ENCODE results near the gene XPO5. TPM values are rescaled to one million over a fixed set of nuclear protein-coding genes. Genes with fewer than 3 reads are reported as not detected.

XPO5 gene
- total RNA-seq, 1 donor from 2014 or later, result 20.3 TPM

DNA sequence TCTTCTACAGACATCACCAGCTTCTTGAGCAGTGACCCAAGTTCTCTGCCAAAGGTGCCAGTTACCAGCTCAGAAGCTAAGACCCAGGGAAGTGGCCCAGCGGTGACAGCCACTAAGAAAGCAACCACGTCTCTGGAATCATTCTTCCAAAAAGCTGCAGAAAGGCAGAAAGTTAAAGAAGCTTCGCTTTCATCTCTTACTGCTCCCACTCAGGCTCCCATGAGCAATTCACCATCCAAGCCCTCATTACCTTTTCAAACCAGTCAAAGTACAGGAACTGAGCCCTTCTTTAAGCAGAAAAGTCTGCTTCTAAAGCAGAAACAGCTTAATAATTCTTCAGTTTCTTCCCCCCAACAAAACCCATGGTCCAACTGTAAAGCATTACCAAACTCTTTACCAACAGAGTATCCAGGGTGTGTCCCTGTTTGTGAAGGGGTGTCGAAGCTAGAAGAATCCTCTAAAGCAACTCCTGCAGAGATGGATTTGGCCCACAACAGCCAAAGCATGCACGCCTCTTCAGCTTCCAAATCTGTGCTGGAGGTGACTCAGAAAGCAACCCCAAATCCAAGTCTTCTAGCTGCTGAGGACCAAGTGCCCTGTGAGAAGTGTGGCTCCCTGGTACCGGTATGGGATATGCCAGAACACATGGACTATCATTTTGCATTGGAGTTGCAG, 38.0 kb upstream of the XPO5 start:
- Histone ChIP-seq H3K4me1 (no peaks in the 10 kb centered on the region), H3K27ac (replicated peaks) (no peak overlapping the region), H3K4me3 (no peak overlapping the region), H3K36me3 (peaks cover 44% of the 10 kb centered on the region), H3K9me3 (replicated peaks) (no peaks in the 10 kb centered on the region), H3K27me3 (ENCODE audit: low read depth) (no peaks in the 10 kb centered on the region)
- DNase-seq, result no peak
- TF ChIP-seq, protein P1, sequence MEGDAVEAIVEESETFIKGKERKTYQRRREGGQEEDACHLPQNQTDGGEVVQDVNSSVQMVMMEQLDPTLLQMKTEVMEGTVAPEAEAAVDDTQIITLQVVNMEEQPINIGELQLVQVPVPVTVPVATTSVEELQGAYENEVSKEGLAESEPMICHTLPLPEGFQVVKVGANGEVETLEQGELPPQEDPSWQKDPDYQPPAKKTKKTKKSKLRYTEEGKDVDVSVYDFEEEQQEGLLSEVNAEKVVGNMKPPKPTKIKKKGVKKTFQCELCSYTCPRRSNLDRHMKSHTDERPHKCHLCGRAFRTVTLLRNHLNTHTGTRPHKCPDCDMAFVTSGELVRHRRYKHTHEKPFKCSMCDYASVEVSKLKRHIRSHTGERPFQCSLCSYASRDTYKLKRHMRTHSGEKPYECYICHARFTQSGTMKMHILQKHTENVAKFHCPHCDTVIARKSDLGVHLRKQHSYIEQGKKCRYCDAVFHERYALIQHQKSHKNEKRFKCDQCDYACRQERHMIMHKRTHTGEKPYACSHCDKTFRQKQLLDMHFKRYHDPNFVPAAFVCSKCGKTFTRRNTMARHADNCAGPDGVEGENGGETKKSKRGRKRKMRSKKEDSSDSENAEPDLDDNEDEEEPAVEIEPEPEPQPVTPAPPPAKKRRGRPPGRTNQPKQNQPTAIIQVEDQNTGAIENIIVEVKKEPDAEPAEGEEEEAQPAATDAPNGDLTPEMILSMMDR (IDR thresholded peaks at IDR 0.05; ENCODE audit: borderline replicate concordance), result no peak
- intact Hi-C loops (cut with micrococcal nuclease), result no loop called here

DNA sequence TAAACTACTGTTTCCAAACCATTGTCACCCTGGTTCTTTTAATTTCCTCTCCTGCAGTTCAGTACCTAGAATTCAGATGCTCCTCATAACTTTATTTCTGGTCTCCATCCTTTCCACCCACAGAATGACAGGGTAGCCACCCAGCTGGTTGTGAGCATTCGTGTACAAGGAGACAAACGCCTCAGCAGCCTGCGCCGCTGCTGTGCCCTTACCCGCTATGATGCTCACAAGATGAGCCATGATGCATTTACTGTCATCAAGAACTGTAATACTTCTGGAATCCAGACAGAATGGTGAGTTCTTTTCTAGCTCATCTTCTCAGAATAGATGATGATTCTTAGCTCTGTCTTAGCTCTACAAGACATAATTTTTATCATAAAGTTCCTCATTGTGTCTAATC, 34.6 kb upstream of the XPO5 start:
- DNase-seq, result no peak
- peaks cover 58% of the 10 kb centered on the region for H3K36me3 ChIP-seq
- intact Hi-C loops (cut with micrococcal nuclease), result no loop called here
- no peak overlapping the region for H3K27ac ChIP-seq (replicated peaks)
- H3K4me1 ChIP-seq, result peaks cover 7% of the 10 kb centered on the region
- TF ChIP-seq, protein P1 (IDR thresholded peaks at IDR 0.05; ENCODE audit: borderline replicate concordance), result no peak
- no peaks in the 10 kb centered on the region for H3K9me3 ChIP-seq (replicated peaks)
- H3K27me3 ChIP-seq (ENCODE audit: low read depth), result no peaks in the 10 kb centered on the region
- H3K4me3 ChIP-seq, result no peak overlapping the region

DNA sequence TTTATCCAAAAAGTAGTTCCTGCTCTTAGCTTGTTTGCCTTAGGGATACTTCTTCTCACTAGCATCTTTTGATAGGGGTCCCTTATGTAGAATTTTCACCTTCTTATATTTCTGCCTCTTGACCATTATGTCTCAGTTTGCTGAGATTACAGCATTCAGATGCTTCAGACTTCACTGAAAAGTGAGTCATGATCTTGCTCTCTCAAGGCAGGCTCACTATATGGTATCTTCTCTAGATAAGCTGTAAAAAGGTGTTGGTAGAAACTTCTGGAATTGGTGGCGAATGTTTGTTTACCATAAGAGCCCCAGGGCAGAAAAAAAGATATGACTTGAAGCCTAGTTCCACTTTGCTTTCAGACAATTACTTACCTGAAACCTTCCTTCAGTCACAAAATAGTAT, 33.6 kb upstream of the XPO5 start:
- TF ChIP-seq, protein P1 (IDR thresholded peaks at IDR 0.05; ENCODE audit: borderline replicate concordance), result no peak
- H3K4me3 ChIP-seq, result no peak overlapping the region
- peaks cover 65% of the 10 kb centered on the region for H3K36me3 ChIP-seq
- H3K9me3 ChIP-seq (replicated peaks), result no peaks in the 10 kb centered on the region
- peaks cover 7% of the 10 kb centered on the region for H3K4me1 ChIP-seq
- intact Hi-C loops (cut with micrococcal nuclease), result loop anchor here (10.0 kb wide), 1 partner anchor 465 kb away; no protein-coding TSS in a partner anchor
- DNase-seq, result no peak
- no peak overlapping the region for H3K27ac ChIP-seq (replicated peaks)
- no peaks in the 10 kb centered on the region for H3K27me3 ChIP-seq (ENCODE audit: low read depth)

DNA sequence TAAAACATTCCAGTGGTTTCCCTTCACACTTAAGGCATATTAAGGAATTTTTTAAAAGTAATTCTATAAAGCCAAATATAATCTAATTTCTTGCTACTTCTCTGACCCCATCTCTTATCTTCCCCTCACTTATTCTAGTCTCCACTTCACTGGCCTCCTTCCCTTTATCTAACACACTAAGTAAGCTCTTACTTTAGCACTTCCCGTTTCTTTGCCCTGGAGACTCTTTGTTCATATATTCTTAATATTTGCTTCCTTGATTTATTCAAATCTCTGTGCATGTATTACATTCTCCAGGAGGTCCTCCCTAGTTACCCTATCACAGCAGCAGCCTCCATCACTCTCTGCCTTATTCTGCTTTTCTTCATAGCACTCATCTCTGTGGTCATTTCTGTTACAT, 33.0 kb upstream of the XPO5 start:
- H3K36me3 ChIP-seq, result peaks cover 65% of the 10 kb centered on the region
- H3K4me3 ChIP-seq, result no peak overlapping the region

DNA sequence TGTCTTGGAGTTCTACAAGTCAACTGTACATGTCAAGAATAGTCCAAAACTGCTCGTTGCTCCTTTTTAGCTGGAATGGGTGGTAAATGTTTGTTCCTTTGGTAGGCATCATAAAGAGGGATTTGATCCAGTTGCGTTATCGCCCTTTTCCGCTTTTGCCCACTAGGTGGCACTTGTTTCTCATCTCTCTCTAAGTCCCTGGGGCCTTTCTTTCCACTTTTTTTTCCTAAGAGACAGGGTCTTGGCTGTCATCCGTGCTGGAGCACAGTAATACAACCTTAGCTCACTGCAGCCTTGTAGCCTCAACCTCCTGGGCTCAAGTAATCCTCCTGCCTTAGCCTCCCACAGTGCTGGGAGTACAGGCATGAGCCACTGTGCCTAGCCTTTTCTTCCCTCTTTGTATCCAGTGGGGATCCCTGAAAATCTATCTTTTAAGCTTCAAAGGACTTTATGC, 32.5 kb upstream of the XPO5 start:
- H3K27ac ChIP-seq (replicated peaks), result no peak overlapping the region
- peaks cover 65% of the 10 kb centered on the region for H3K36me3 ChIP-seq
- no peak overlapping the region for H3K4me3 ChIP-seq
- TF ChIP-seq, protein P1 (IDR thresholded peaks at IDR 0.05; ENCODE audit: borderline replicate concordance), result peak; percentile 83
- peaks cover 7% of the 10 kb centered on the region for H3K4me1 ChIP-seq
- intact Hi-C loops (cut with micrococcal nuclease), result loop anchor here (10.0 kb wide), 1 partner anchor 466 kb away; no protein-coding TSS in a partner anchor
- DNase-seq, result peak; percentile 36
- H3K27me3 ChIP-seq (ENCODE audit: low read depth), result no peaks in the 10 kb centered on the region
- no peaks in the 10 kb centered on the region for H3K9me3 ChIP-seq (replicated peaks)

More for the DNA sequence above, 33.0 kb upstream of the XPO5 start:
- intact Hi-C loops (cut with micrococcal nuclease), result loop anchor here (10.0 kb wide), 1 partner anchor 466 kb away; no protein-coding TSS in a partner anchor
- no peaks in the 10 kb centered on the region for H3K9me3 ChIP-seq (replicated peaks)
- H3K27me3 ChIP-seq (ENCODE audit: low read depth), result no peaks in the 10 kb centered on the region
- H3K4me1 ChIP-seq, result peaks cover 7% of the 10 kb centered on the region
- TF ChIP-seq, protein P1 (IDR thresholded peaks at IDR 0.05; ENCODE audit: borderline replicate concordance), result no peak
- H3K27ac ChIP-seq (replicated peaks), result no peak overlapping the region
- no peak for DNase-seq

Measured in left ventricle myocardium inferior (tissue), 1 donor.